Thoracic aorta (tissue), 2 donors: ENCODE measurements around the gene MXD4. TPM values are rescaled to one million over a fixed set of nuclear protein-coding genes. Genes with fewer than 3 reads are reported as not detected.

Experiments
- ATAC-seq: fragments of 150-250 bp; one replicate; pipeline ENCODE4 v1.8.0; 2017; ENCODE audit warnings: low read depth; ENCODE audit not compliant: insufficient number of reproducible peaks, low FRiP score
- DNase-seq: peaks from one replicate; pipeline ENCODE4 v3.0.0-alpha.2; 2020; ENCODE audit warnings: low spot score
- H3K27ac ChIP-seq, 2 donors: fragments of 200-600 bp; sonication (generic); 1 replicate in 1 of 2; 2 replicates in 1 of 2; pipeline ENCODE4 v1.5.1; 2016; ENCODE audit warnings: mild to moderate bottlenecking in 2 of 2, moderate library complexity in 2 of 2
- H3K27me3 ChIP-seq: fragments of 200-600 bp; sonication (generic); replicated peaks from 2 replicates; pipeline ENCODE4 v1.6.0; 2016; ENCODE audit warnings: mild to moderate bottlenecking; ENCODE audit not compliant: insufficient read depth
- H3K36me3 ChIP-seq: fragments of 200-600 bp; sonication (generic); one replicate; pipeline ENCODE4 v1.5.1; 2016
- H3K4me1 ChIP-seq, 2 donors: fragments of 200-600 bp; sonication (generic); 1 replicate in 1 of 2; 2 replicates in 1 of 2; pipeline versions ENCODE4 v1.5.1 to v1.6.0; 2016; ENCODE audit warnings: low read depth in 2 of 2, mild to moderate bottlenecking in 1 of 2; ENCODE audit not compliant: control insufficient read depth in 1 of 2
- H3K4me3 ChIP-seq: fragments of 200-600 bp; sonication (generic); 2 replicates; pipeline ENCODE4 v1.5.1; 2016; ENCODE audit warnings: mild to moderate bottlenecking
- H3K9me3 ChIP-seq: fragments of 200-600 bp; sonication (generic); 2 replicates; pipeline ENCODE4 v1.5.1; 2016
- total RNA-seq, 2 donors: library from RNA; depleted of rRNA; stranded (reverse); fragments of >200 nt; gene quantifications; one replicate each; pipeline versions ENCODE4 v1.1.0 to v1.2.3, GENCODE V29; 2016
- TF ChIP-seq, protein P1 (sequence below): fragments of 200-600 bp; sonication (generic); IDR thresholded peaks from one replicate; pipeline ENCODE4 v1.5.1; 2019; ENCODE audit warnings: antibody characterized with exemption

MXD4 gene
- total RNA-seq, 2 donors from 2014 or later: 93.1 to 105 TPM

GRCh38 chr4:2296631-2297601 is 35.0 kb upstream of the MXD4 start:
- DNase-seq (no peak), ATAC-seq (no peak)
- TF ChIP-seq, protein P1, sequence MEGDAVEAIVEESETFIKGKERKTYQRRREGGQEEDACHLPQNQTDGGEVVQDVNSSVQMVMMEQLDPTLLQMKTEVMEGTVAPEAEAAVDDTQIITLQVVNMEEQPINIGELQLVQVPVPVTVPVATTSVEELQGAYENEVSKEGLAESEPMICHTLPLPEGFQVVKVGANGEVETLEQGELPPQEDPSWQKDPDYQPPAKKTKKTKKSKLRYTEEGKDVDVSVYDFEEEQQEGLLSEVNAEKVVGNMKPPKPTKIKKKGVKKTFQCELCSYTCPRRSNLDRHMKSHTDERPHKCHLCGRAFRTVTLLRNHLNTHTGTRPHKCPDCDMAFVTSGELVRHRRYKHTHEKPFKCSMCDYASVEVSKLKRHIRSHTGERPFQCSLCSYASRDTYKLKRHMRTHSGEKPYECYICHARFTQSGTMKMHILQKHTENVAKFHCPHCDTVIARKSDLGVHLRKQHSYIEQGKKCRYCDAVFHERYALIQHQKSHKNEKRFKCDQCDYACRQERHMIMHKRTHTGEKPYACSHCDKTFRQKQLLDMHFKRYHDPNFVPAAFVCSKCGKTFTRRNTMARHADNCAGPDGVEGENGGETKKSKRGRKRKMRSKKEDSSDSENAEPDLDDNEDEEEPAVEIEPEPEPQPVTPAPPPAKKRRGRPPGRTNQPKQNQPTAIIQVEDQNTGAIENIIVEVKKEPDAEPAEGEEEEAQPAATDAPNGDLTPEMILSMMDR: no peak
- Histone ChIP-seq H3K4me1 (no peaks in the 10 kb centered on the region), H3K27ac (no peak overlapping the region), H3K27me3 (no peaks in the 10 kb centered on the region), H3K9me3 (peaks cover 3% of the 10 kb centered on the region), H3K4me3 (no peak overlapping the region), H3K36me3 (no peaks in the 10 kb centered on the region)

DNA sequence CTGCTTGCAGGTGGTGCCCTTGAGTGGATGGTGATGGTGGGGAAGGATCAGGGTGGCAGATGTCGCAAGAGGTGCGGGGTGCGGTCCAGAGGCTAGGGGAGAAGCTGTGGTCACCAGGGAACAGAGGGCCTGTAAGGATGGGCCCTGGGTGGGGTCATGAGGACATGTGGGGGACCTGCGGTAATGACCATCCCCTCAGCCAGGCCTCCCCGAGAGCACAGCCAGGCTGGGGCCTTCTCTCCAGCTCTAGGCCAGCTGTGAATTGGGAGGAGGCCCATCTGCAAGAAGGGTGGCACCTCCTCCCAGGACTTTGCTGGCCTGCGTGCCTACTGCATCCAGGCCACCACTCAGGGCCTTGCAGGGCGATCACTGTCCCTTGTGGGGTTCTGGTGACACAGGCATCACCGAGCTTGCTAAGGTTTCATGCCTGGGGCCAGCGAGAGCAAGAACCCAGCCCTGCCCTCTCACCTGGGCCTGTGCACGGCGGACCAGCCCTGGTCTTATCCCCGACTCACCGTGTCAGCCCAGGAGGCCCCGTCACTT is 34.1 kb upstream of the MXD4 start:
- no peak overlapping the region for H3K4me3 ChIP-seq
- DNase-seq (no peak), ATAC-seq (no peak)
- no peak overlapping the region for H3K27ac ChIP-seq
- TF ChIP-seq, protein P1: no peak
- no peaks in the 10 kb centered on the region for H3K27me3 ChIP-seq
- peaks cover 3% of the 10 kb centered on the region for H3K9me3 ChIP-seq
- H3K36me3 ChIP-seq: no peaks in the 10 kb centered on the region
- H3K4me1 ChIP-seq: no peaks in the 10 kb centered on the region

- ATAC-seq (no peak), DNase-seq (no peak)
- no peaks in the 10 kb centered on the region for H3K27me3 ChIP-seq
- H3K27ac ChIP-seq: no peak overlapping the region
- H3K4me1 ChIP-seq: no peaks in the 10 kb centered on the region
- TF ChIP-seq, protein P1: no peak
- no peak overlapping the region for H3K4me3 ChIP-seq
- H3K36me3 ChIP-seq: no peaks in the 10 kb centered on the region
- peaks cover 3% of the 10 kb centered on the region for H3K9me3 ChIP-seq
Observed at GRCh38 chr4:2295500-2295899, 33.6 kb upstream of the MXD4 start.

GRCh38 chr4:2292646-2293108 is 30.8 kb upstream of the MXD4 start:
- H3K27me3 ChIP-seq: no peaks in the 10 kb centered on the region
- peaks cover 3% of the 10 kb centered on the region for H3K9me3 ChIP-seq
- H3K36me3 ChIP-seq: no peaks in the 10 kb centered on the region
- no peak overlapping the region for H3K27ac ChIP-seq
- no peak for ATAC-seq
- no peaks in the 10 kb centered on the region for H3K4me1 ChIP-seq
- H3K4me3 ChIP-seq: no peak overlapping the region
- no peak for DNase-seq
- TF ChIP-seq, protein P1: no peak
